SK-N-MC (cell line): ENCODE measurements around the gene CD38.

Experiments used
- EZH2 ChIP-seq: fragments of 200-600 bp; sonication (generic); IDR thresholded peaks from one replicate; pipeline ENCODE4 v1.6.1; 2017; ENCODE audit warnings: antibody characterized with exemption
- FOXP2 ChIP-seq: optimal IDR thresholded peaks from 2 replicates; pipeline ENCODE3; 2011; ENCODE audit warnings: mild to moderate bottlenecking, moderate library complexity; ENCODE audit not compliant: insufficient read depth; ENCODE audit errors: extremely low read length, control extremely low read depth
- POLR2AphosphoS5 ChIP-seq: IDR thresholded peaks from 2 replicates; pipeline ENCODE4 v1.6.1; 2012; ENCODE audit warnings: mild to moderate bottlenecking, low read depth, low read length, borderline replicate concordance

DNA sequence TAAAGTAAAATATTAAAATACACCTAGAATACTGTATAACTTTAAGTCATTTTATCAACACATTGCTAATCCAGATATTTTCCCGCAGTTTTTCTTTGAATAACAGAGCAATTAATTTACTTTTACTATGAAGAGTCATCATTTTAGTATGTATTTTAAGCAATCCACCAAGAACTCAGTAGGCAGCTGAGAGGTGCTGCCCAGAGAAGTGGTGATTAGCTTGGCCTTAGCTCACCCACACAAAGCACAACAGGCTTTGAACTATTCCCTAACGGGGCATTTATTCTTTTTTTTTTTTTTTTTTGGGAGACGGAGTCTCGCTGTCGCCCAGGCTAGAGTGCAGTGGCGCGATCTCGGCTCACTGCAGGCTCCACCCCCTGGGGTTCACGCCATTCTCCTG, 74.4 kb downstream of the CD38 start:
- TF ChIP-seq POLR2AphosphoS5 (no peak), EZH2 (no peak), FOXP2 (no peak)
